Neural crest cell (in vitro differentiated cells): Measurements from ENCODE around the gene DHFR2. TPM values are rescaled to one million over a fixed set of nuclear protein-coding genes. Genes with fewer than 3 reads are reported as not detected.

Experiments used
- DNase-seq: peaks from one replicate; pipeline ENCODE4 v3.0.0; 2021; ENCODE audit warnings: low read depth, mixed read lengths, low spot score
- H3K27ac Mint-ChIP-seq: one replicate; pipeline ENCODE4 v1.8.0; 2021; ENCODE audit warnings: mild to moderate bottlenecking, mixed read lengths; ENCODE audit not compliant: unreplicated experiment
- H3K27me3 Mint-ChIP-seq: 2 replicates; pipeline ENCODE4 v1.8.0; 2021; ENCODE audit warnings: low read depth, mild to moderate bottlenecking, mixed read lengths
- H3K36me3 Mint-ChIP-seq: 2 replicates; pipeline ENCODE4 v1.8.0; 2021; ENCODE audit warnings: low read depth, mild to moderate bottlenecking, mixed read lengths
- H3K4me1 Mint-ChIP-seq: 2 replicates; pipeline ENCODE4 v1.8.0; 2021; ENCODE audit warnings: mixed read lengths
- H3K4me3 Mint-ChIP-seq: one replicate; pipeline ENCODE4 v1.8.0; 2021; ENCODE audit warnings: mild to moderate bottlenecking, mixed read lengths
- H3K9me3 Mint-ChIP-seq: 2 replicates; pipeline ENCODE4 v1.8.0; 2021; ENCODE audit warnings: mixed read lengths
- CTCF ChIP-seq: fragments of 200-600 bp; sonication (generic); conservative IDR thresholded peaks from 2 replicates; pipeline ENCODE4 v1.5.0; 2021; ENCODE audit warnings: antibody characterized with exemption, mild to moderate bottlenecking
- total RNA-seq: library from RNA; stranded (reverse); gene quantifications from 2 replicates; pipeline ENCODE4 v1.2.1, GENCODE V29; 2021

DHFR2 gene
- total RNA-seq, 1 donor from 2014 or later, result 5.2 TPM

GRCh38 chr3:94008253-94008652 lies 54.5 kb downstream of the DHFR2 start:
- peaks cover 7% of the 10 kb centered on the region for H3K36me3 Mint-ChIP-seq
- H3K4me1 Mint-ChIP-seq, result peaks cover 4% of the 10 kb centered on the region
- H3K4me3 Mint-ChIP-seq, result no peak overlapping the region
- TF ChIP-seq CTCF, result no peak
- no peaks in the 10 kb centered on the region for H3K9me3 Mint-ChIP-seq
- no peak for DNase-seq
- H3K27me3 Mint-ChIP-seq, result no peaks in the 10 kb centered on the region
- H3K27ac Mint-ChIP-seq, result no peak overlapping the region

Other genes with a start within 250 kb of the DHFR2 start
- 11.6 and 12.0 TPM in 2 replicates for gene PROS1, start 89.0 kb downstream of the DHFR2 start, total RNA-seq
- 15.6 and 20.8 TPM in 2 replicates for gene ARL13B, start 82.8 kb downstream of the DHFR2 start, total RNA-seq
- not detected in 2 replicates for gene STX19, start 34.3 kb downstream of the DHFR2 start, total RNA-seq
- 12.0 and 13.0 TPM in 2 replicates for gene NSUN3, start 145 bp upstream of the DHFR2 start, total RNA-seq